CD4-positive, alpha-beta memory T cell (primary cell): ENCODE results near the gene COL13A1. TPM values are rescaled to one million over a fixed set of nuclear protein-coding genes. Genes with fewer than 3 reads are reported as not detected.

Experiments
- CTCF ChIA-PET: fragments of 350-600 bp; sonication (Branson Sonifier 250); formaldehyde crosslinking; loops from one replicate; lab custom pipeline; 2021; ENCODE audit warnings: inconsistent platforms; ENCODE audit not compliant: partially characterized antibody; lab: Charles Lee
- POLR2A ChIA-PET: fragments of 350-600 bp; sonication (Branson Sonifier 250); formaldehyde crosslinking; loops from one replicate; lab custom pipeline; 2021; ENCODE audit not compliant: partially characterized antibody; lab: Charles Lee
- DNase-seq, 5 donors: peaks; one replicate each; pipeline versions ENCODE4 v3.0.0 to v3.0.0-alpha.2; 2020 to 2022; ENCODE audit warnings: mixed read lengths in 1 of 5
- H3K27ac ChIP-seq: one replicate; pipeline ENCODE4 v1.7.0; 2013; ENCODE audit warnings: low read depth, low read length
- H3K27me3 ChIP-seq: 2 replicates; pipeline ENCODE4 v1.7.0; 2013; ENCODE audit warnings: mild to moderate bottlenecking, low read length, moderate library complexity; ENCODE audit not compliant: insufficient read depth
- H3K36me3 ChIP-seq: 2 replicates; pipeline ENCODE4 v1.7.0; 2013; ENCODE audit warnings: mild to moderate bottlenecking, low read length, moderate library complexity; ENCODE audit not compliant: insufficient read depth
- H3K4me1 ChIP-seq: 2 replicates; pipeline ENCODE4 v1.7.0; 2013; ENCODE audit warnings: mild to moderate bottlenecking, low read length, moderate library complexity; ENCODE audit not compliant: insufficient read depth
- H3K4me3 ChIP-seq, 2 donors: one replicate each; pipeline ENCODE4 v1.7.0; 2013; ENCODE audit warnings: low read length in 2 of 2, mild to moderate bottlenecking in 1 of 2
- H3K9me3 ChIP-seq, 2 donors: one replicate each; pipeline ENCODE4 v1.7.0; 2013; ENCODE audit warnings: low read length in 2 of 2, control low read depth in 1 of 2; ENCODE audit not compliant: control insufficient read depth in 1 of 2
- H3K27ac Mint-ChIP-seq, 7 donors: one replicate each; pipeline ENCODE4 v1.8.0; 2020 to 2021; ENCODE audit warnings: mixed read lengths in 7 of 7, mild to moderate bottlenecking in 6 of 7, inconsistent platforms in 3 of 7, moderate library complexity in 3 of 7
- H3K27me3 Mint-ChIP-seq, 2 donors: one replicate each; pipeline ENCODE4 v1.8.0; 2020 to 2021; ENCODE audit warnings: mixed read lengths in 2 of 2
- H3K36me3 Mint-ChIP-seq, 2 donors: one replicate each; pipeline ENCODE4 v1.8.0; 2020 to 2021; ENCODE audit warnings: mixed read lengths in 2 of 2, inconsistent platforms in 1 of 2, mild to moderate bottlenecking in 1 of 2
- H3K4me1 Mint-ChIP-seq, 4 donors: one replicate each; pipeline ENCODE4 v1.8.0; 2020 to 2021; ENCODE audit warnings: mixed read lengths in 4 of 4, mild to moderate bottlenecking in 1 of 4
- H3K4me3 Mint-ChIP-seq, 8 donors: one replicate each; pipeline ENCODE4 v1.8.0; 2020 to 2021; ENCODE audit warnings: mixed read lengths in 8 of 8, mild to moderate bottlenecking in 7 of 8, moderate library complexity in 6 of 8, inconsistent platforms in 3 of 8
- H3K9me3 Mint-ChIP-seq, 8 donors: one replicate each; pipeline ENCODE4 v1.8.0; 2020 to 2021; ENCODE audit warnings: mixed read lengths in 8 of 8, mild to moderate bottlenecking in 5 of 8, inconsistent platforms in 3 of 8, moderate library complexity in 1 of 8
- intact Hi-C: fragments of 100-400 bp; cut with micrococcal nuclease; formaldehyde crosslinking; loops from one replicate; pipeline ENCODE4 v1.15.1; 2023
- polyA plus RNA-seq, 2 donors: library from polyadenylated mRNA; unstranded; fragments of 300-500 nt; fragmentation: Illumina TruSeq; gene quantifications; one replicate each; pipeline ENCODE4 v1.2.3, GENCODE V29; 2021
- total RNA-seq, 2 experiments: library from RNA; stranded (reverse); gene quantifications; one replicate each; pipeline ENCODE4 v1.2.3, GENCODE V29; 2021

The COL13A1 gene
- total and polyA plus RNA-seq, 4 experiments from 2014 or later: not detected

DNA sequence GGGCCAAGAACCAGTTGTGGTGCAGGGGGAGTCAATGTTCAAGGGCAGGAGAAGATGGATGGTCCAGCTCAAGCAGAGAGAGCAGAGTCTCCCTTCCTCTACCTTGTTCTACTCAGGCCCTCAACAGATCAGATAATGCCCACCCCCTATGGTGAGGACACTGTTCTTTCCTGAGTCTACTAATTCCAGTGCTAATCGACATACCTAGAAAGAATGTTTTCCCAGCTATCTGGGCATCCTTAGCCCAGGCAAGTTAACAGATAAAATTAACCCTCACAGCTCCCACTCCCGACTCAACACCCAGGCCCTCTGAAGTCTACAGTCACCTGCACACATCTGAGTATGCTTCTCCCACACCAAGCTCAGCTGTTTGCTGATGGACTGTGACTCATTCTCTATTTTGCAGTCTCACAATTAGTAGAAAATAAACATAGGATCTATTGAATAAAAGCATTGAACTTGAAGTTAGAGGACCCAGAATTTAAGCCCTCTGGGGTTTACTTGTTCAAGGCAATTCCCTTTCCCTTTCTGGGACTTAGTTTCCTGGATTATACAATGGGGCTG lies 17.1 kb downstream of the COL13A1 start:
- ChIA-PET CTCF (no interaction called here), POLR2A (no interaction called here)
- peaks cover 2 to 3% of the 10 kb centered on the region in 2 donors for H3K27me3 Mint-ChIP-seq
- H3K4me1 ChIP-seq: no peaks in the 10 kb centered on the region
- no peak overlapping the region for H3K27ac ChIP-seq
- H3K9me3 ChIP-seq: no peaks in the 10 kb centered on the region
- no peak overlapping the region for H3K4me3 Mint-ChIP-seq
- no peak overlapping the region for H3K27ac Mint-ChIP-seq
- H3K4me3 ChIP-seq: no peak overlapping the region
- H3K9me3 Mint-ChIP-seq: peaks cover 0 to 3% (median 2%) of the 10 kb centered on the region in 8 donors
- intact Hi-C loops: no loop called here
- no peaks in the 10 kb centered on the region for H3K36me3 ChIP-seq
- peaks cover 8 to 13% (median 9%) of the 10 kb centered on the region in 4 donors for H3K4me1 Mint-ChIP-seq
- no peaks in the 10 kb centered on the region for H3K27me3 ChIP-seq
- H3K36me3 Mint-ChIP-seq: peaks cover 0 to 4% of the 10 kb centered on the region in 2 donors
- DNase-seq: no peak

DNA sequence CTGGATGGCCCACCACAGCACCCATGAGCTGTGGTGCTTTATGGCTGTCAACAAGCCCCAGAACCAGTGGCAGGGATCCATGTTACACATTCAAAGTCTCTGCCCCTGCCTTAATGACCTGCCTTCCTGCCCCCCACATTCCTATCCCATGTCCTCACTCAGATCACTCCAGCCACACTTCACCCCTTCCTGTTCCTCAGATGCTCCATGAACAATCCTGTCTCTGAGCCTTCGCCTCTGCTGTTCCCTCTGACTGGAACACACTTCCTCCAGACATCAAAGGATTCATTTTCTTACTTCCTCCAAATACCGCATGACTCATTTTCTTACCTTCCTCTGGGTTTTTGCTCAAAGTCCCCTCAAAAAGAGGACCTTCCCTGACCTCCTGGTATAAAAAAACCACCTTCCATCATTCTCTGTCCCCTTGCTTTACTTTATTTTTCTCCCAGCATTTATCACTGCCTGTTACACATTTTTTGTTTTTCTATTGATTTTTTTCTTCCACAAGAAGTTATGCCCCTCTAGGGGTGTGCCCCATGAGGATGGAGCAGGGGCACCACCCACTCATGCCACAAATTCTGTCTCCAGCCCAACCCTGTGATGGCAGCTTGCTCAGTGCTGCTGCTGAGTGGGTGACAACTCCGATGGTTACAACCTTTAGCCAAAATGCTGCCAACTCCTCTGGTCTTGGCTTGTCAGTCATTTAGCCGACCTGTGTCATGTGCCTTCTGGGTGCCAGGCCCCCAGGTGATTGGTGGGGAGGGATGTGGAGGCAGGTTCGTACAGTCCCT lies 18.2 kb downstream of the COL13A1 start:
- H3K4me3 Mint-ChIP-seq: no peak overlapping the region
- Histone ChIP-seq H3K27ac (no peak overlapping the region), H3K27me3 (no peaks in the 10 kb centered on the region), H3K9me3 (no peaks in the 10 kb centered on the region), H3K4me3 (no peak overlapping the region), H3K4me1 (no peaks in the 10 kb centered on the region), H3K36me3 (no peaks in the 10 kb centered on the region)
- peaks cover 8 to 13% (median 9%) of the 10 kb centered on the region in 4 donors for H3K4me1 Mint-ChIP-seq
- intact Hi-C loops: no loop called here
- POLR2A ChIA-PET: no interaction called here
- H3K36me3 Mint-ChIP-seq: peaks cover 0 to 4% of the 10 kb centered on the region in 2 donors
- no peak overlapping the region for H3K27ac Mint-ChIP-seq
- DNase-seq: no peak
- peaks cover 5% of the 10 kb centered on the region in 2 donors for H3K27me3 Mint-ChIP-seq
- CTCF ChIA-PET: no interaction called here
- peaks cover 0 to 3% (median 2%) of the 10 kb centered on the region in 8 donors for H3K9me3 Mint-ChIP-seq

DNA sequence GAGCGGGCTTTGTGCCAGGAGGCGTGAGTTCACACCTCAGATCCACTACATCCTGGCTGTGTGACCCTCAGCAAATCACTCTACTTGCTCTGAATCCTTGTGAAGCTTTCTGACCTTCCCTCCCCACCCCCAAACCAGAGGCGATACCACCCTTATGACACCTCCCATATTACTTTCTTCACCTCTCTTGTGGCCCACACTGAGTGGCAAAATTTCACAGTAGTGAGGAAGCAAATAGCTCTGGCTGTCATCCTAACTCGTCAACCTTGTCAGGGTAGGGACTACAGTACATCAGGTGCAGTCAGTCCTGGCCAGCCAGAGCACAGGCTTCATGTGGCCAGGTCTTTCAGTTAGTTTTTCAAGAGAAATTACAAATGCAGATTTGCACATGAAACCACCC lies 19.1 kb downstream of the COL13A1 start:
- Mint-ChIP-seq H3K4me3 (no peak overlapping the region), H3K36me3 (peaks cover 0 to 4% of the 10 kb centered on the region in 2 donors), H3K4me1 (peaks cover 8 to 13% (median 9%) of the 10 kb centered on the region in 4 donors), H3K9me3 (peaks cover 0 to 3% (median 2%) of the 10 kb centered on the region in 8 donors), H3K27ac (no peak overlapping the region), H3K27me3 (peaks cover 7 to 8% of the 10 kb centered on the region in 2 donors)
- H3K4me3 ChIP-seq: no peak overlapping the region
- H3K27me3 ChIP-seq: no peaks in the 10 kb centered on the region
- H3K4me1 ChIP-seq: no peaks in the 10 kb centered on the region
- CTCF ChIA-PET: no interaction called here
- H3K36me3 ChIP-seq: no peaks in the 10 kb centered on the region
- no peak overlapping the region for H3K27ac ChIP-seq
- intact Hi-C loops: no loop called here
- POLR2A ChIA-PET: no interaction called here
- H3K9me3 ChIP-seq: no peaks in the 10 kb centered on the region
- DNase-seq: no peak

DNA sequence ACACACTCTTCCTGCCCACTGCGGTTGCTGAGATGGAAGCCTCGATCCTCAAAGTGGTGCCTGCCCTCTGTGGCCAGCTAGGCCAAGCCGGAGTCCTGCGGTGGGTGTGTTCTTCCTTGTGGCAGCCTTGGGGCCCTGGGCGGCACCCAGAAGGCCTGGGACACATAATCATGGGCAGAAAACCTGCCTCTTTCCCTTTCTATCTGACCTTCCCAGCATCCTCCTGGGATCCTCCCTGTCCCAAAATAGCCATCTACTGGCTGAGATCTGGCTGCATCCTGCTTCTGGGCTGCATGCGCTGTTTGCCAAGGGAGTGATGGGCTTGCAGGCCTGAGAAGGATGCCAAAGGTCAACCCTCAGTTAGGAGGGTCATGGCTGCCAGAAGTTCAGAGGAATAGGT lies 23.9 kb downstream of the COL13A1 start:
- Histone ChIP-seq H3K27ac (no peak overlapping the region), H3K4me3 (no peak overlapping the region), H3K4me1 (no peaks in the 10 kb centered on the region), H3K9me3 (no peaks in the 10 kb centered on the region), H3K36me3 (no peaks in the 10 kb centered on the region), H3K27me3 (no peaks in the 10 kb centered on the region)
- peaks cover 17 to 25% of the 10 kb centered on the region in 2 donors for H3K27me3 Mint-ChIP-seq
- DNase-seq: no peak
- no peaks in the 10 kb centered on the region for H3K9me3 Mint-ChIP-seq
- no peak overlapping the region for H3K4me3 Mint-ChIP-seq
- ChIA-PET CTCF (no interaction called here), POLR2A (no interaction called here)
- no peaks in the 10 kb centered on the region for H3K4me1 Mint-ChIP-seq
- H3K36me3 Mint-ChIP-seq: no peaks in the 10 kb centered on the region
- intact Hi-C loops: no loop called here
- H3K27ac Mint-ChIP-seq: no peak overlapping the region

DNA sequence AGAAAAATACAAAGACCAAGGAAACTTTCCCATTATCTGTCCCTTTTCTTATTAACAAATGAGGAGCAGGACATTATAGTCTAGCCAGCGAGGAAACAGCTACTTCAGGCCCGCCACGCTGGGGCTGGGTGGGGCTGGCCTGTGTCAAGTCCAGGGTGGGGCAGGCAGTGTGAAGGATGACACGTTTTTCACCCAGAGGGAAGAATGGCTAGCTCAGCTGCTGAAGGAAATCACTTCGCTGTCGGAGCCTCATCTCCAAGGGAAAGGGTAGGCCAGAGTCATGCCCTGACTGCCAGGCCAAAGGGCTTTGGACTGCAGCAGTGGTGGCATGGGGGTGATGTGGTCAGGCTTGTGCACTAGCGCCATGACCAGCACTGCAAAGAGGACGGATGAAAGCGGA lies 24.4 kb downstream of the COL13A1 start:
- H3K9me3 Mint-ChIP-seq: no peaks in the 10 kb centered on the region
- CTCF ChIA-PET: no interaction called here
- no peak for DNase-seq
- Histone ChIP-seq H3K27me3 (no peaks in the 10 kb centered on the region), H3K4me1 (no peaks in the 10 kb centered on the region), H3K4me3 (no peak overlapping the region), H3K27ac (no peak overlapping the region), H3K36me3 (no peaks in the 10 kb centered on the region), H3K9me3 (no peaks in the 10 kb centered on the region)
- no peak overlapping the region for H3K4me3 Mint-ChIP-seq
- POLR2A ChIA-PET: no interaction called here
- peaks cover 17 to 25% of the 10 kb centered on the region in 2 donors for H3K27me3 Mint-ChIP-seq
- no peak overlapping the region for H3K27ac Mint-ChIP-seq
- intact Hi-C loops: no loop called here
- H3K36me3 Mint-ChIP-seq: no peaks in the 10 kb centered on the region
- H3K4me1 Mint-ChIP-seq: no peaks in the 10 kb centered on the region

DNA sequence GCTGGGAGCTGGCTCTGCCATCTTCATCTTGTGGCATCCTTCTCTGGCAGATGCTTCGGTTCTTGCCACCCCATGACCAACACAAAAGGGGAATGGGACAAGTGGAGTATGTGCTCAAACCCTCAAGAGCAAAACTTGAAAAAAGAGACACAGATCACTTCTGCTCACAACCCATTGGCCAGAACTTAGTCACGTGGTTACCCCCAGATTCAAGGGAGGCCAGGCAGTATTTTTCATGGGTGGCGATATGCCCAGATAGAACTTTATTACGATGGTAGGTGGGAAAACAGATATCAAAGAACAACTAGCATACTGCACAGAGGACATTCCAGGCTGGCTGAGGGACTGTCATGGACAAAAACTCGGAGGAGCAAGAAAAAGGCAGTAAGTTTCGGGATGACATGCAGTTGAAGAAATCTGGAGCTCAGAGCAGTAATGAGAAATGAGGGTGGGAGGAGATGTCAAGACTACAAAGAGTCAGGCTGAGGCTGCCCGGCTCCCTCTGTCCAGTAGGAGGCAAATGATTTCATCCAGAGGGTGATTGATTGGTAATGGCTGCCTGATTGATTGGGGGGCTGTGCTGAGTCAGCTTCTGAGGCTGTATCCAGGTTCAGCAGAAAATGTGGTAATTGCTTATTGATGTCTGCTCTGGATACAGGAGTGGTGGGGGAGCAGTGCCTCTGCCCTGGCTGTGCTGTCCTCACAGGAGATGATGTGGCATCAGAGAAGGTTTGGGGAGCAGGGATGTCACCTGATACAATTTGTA lies 25.3 kb downstream of the COL13A1 start:
- H3K27me3 ChIP-seq: no peaks in the 10 kb centered on the region
- Mint-ChIP-seq H3K36me3 (no peaks in the 10 kb centered on the region), H3K27me3 (peaks cover 20 to 32% of the 10 kb centered on the region in 2 donors), H3K27ac (no peak overlapping the region), H3K4me1 (no peaks in the 10 kb centered on the region), H3K9me3 (no peaks in the 10 kb centered on the region), H3K4me3 (no peak overlapping the region)
- ChIA-PET POLR2A (no interaction called here), CTCF (no interaction called here)
- H3K4me3 ChIP-seq: no peak overlapping the region
- no peaks in the 10 kb centered on the region for H3K9me3 ChIP-seq
- no peak overlapping the region for H3K27ac ChIP-seq
- no peaks in the 10 kb centered on the region for H3K36me3 ChIP-seq
- no peaks in the 10 kb centered on the region for H3K4me1 ChIP-seq
- DNase-seq: no peak
- intact Hi-C loops: no loop called here

DNA sequence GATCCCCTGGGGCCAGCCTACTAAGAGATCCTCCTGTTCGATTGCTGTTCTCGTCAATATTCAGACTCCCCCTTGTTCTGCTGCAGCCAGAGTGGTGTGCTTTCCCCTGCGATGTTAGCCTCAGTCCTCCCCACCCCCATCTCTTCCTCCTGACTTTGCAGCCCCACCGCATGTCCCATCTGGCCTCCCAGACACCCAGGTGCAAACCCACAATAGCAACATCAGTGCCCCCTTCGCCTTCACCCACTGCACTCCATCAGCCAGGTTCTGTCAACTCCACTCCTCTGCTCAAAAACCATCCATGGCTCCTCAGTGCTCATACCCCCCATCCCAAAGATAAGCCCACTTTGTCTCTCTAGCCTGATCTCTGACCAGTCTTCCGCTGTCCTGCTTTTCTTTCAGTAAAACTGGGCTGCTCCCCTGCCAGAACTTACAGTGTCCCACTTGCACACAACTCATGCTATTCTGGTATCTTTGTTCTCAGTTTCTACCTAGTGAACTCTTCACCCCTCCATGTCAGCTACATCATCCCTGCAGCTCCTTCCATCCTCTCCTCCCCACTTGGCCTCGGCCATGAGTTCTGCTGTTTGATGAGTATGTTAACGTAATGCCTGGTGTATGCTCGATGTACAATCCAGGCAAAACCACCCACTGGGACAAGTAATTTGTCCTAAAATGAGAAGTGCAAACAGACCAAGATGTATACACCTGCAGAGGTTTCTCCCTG lies 26.6 kb downstream of the COL13A1 start:
- Mint-ChIP-seq H3K4me3 (no peak overlapping the region), H3K9me3 (no peaks in the 10 kb centered on the region), H3K27ac (no peak overlapping the region), H3K36me3 (no peaks in the 10 kb centered on the region), H3K4me1 (no peaks in the 10 kb centered on the region), H3K27me3 (peaks cover 18 to 36% of the 10 kb centered on the region in 2 donors)
- ChIA-PET CTCF (no interaction called here), POLR2A (no interaction called here)
- Histone ChIP-seq H3K27me3 (no peaks in the 10 kb centered on the region), H3K9me3 (no peaks in the 10 kb centered on the region), H3K4me1 (no peaks in the 10 kb centered on the region), H3K4me3 (no peak overlapping the region), H3K27ac (no peak overlapping the region), H3K36me3 (no peaks in the 10 kb centered on the region)
- intact Hi-C loops: no loop called here
- no peak for DNase-seq
